GM21390 (cell line): ENCODE data around the gene MLC1.

ENCODE experiments used
- ATAC-seq: cut with Tn5 transposase; IDR thresholded peaks from one replicate; pipeline ENCODE4 v1.9.1; 2021; ENCODE audit not compliant: unreplicated experiment

The MLC1 gene

GRCh38 chr22:50039669-50040443 is 45.4 kb downstream of the MLC1 start:
- no peak for ATAC-seq

- no peak for ATAC-seq
These were observed 49.1 kb downstream of the MLC1 start for GRCh38 chr22:50035976-50036724.

- ATAC-seq = no peak
These were observed 49.9 kb downstream of the MLC1 start for GRCh38 chr22:50035131-50035881.

- ATAC-seq = no peak
These were observed 50.8 kb downstream of the MLC1 start for GRCh38 chr22:50034126-50035081.

GRCh38 chr22:50032941-50033601 is 52.2 kb downstream of the MLC1 start:
- ATAC-seq = no peak

- ATAC-seq = no peak
These were observed 52.9 kb downstream of the MLC1 start for GRCh38 chr22:50032109-50032871.

GRCh38 chr22:50031189-50032091 is 53.8 kb downstream of the MLC1 start:
- no peak for ATAC-seq

GRCh38 chr22:50030297-50031188 is 54.7 kb downstream of the MLC1 start:
- no peak for ATAC-seq

- ATAC-seq = no peak
These were observed 57.3 kb downstream of the MLC1 start for GRCh38 chr22:50027639-50028537.

- ATAC-seq = no peak
These were observed 59.2 kb downstream of the MLC1 start for GRCh38 chr22:50025993-50026392.

- no peak for ATAC-seq
These were observed 62.9 kb downstream of the MLC1 start for GRCh38 chr22:50022171-50022819.

- no peak for ATAC-seq
These were observed 64.6 kb downstream of the MLC1 start for GRCh38 chr22:50020606-50021005.

- ATAC-seq = no peak
These were observed 65.9 kb downstream of the MLC1 start for GRCh38 chr22:50019316-50019715.

GRCh38 chr22:50018608-50019285 is 66.5 kb downstream of the MLC1 start:
- ATAC-seq = no peak

GRCh38 chr22:50017701-50018224 is 67.5 kb downstream of the MLC1 start:
- no peak for ATAC-seq
